T47D (cell line): ENCODE results near the gene CDC16.
"Not testable (repeated sequence)": the region's sequence is repeated elsewhere in the genome, so short reads cannot be mapped to it uniquely, and the experiment has no call there.

ENCODE experiments used
- DNase-seq, 2 experiments: peaks; one replicate each; pipeline versions ENCODE4 v3.0.0 to v3.0.0-alpha.2; 2011 to 2012; ENCODE audit warnings: low read depth in 1 of 2, low spot score in 1 of 2
- JUND ChIP-seq: IDR thresholded peaks from 2 replicates; pipeline ENCODE4 v1.6.1; 2012; ENCODE audit warnings: low read depth
- in situ Hi-C: cut with HindIII; loops from 2 replicates; pipeline ENCODE4 v1.10.0; 2016; ENCODE audit warnings: low sequenced_read_pairs, low pct_unique_long_range_greater_than_20kb

Gene CDC16

GRCh38 chr13:114230575-114230974 lies 4.1 kb upstream of the CDC16 start:
- in situ Hi-C loops = no loop called here
- DNase-seq = no peak
- no peak for TF ChIP-seq JUND

- in situ Hi-C loops = no loop called here
- no peak for TF ChIP-seq JUND
These were observed 2.8 kb upstream of the CDC16 start for GRCh38 chr13:114231886-114232285.

DNA sequence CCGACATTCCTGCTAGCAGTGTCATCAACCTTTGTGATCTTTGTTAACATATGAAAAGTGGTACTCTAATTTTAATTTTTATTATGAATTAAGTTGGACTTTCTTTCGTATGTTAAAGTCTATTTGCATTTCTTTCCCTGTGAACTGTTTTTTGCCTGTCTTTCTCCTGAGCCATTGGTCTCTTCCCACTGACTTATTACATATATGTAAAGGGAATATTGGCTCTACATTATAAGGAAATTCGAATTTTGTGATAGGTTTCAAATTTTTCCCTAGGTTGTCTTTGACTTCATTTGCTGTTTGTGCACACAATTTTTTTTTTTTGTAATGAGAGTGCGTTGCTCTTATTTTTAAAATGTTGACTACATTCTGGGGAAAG lies 442 bp upstream of the CDC16 start:
- DNase-seq = no peak
- in situ Hi-C loops = no loop called here
- TF ChIP-seq JUND = no peak

More at GRCh38 chr13:114231886-114232285, 2.8 kb upstream of the CDC16 start:
- no peak for DNase-seq

- no peak for TF ChIP-seq JUND
- in situ Hi-C loops = no loop called here
- no peak for DNase-seq
These were observed 1.0 kb downstream of the CDC16 start for GRCh38 chr13:114235697-114236096.

GRCh38 chr13:114236227-114236626 lies 1.5 kb downstream of the CDC16 start:
- in situ Hi-C loops = no loop called here
- TF ChIP-seq JUND = no peak
- no peak for DNase-seq

DNA sequence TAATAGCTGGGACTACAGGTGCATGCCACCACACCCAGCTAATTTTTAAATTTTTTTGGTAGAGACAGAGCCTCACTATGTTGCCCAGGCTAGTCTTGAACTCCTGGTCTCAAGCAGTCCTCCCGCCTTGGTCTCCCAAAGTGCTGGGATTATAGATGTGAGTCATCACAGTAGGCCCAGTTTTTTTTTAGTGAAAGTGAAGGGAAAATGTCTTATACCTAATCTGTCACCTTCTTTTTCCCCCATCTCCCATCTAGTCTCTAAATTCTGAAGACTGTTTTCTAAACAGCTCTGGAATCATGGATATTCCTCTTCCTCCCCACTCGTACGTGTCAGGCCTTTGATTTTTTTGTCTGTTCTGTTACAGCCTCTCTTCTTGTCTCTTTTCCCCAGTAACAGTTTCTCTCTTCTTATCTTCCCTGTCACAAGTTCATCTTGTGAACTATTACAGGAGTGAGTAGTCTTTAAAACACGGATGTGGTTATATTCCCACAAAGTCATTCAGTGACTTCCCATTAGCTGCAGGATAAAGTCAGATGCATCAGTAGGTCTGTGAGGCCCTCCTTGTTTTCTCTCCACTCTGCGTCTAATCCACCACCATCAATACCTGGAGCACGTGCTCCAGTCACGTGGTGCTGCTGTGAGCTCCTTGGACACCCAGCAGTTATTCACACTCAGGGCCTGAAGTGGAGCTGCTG lies 2.9 kb downstream of the CDC16 start:
- in situ Hi-C loops = no loop called here
- DNase-seq = no peak
- no peak for TF ChIP-seq JUND

GRCh38 chr13:114241918-114242317 lies 7.2 kb downstream of the CDC16 start:
- no peak for TF ChIP-seq JUND
- in situ Hi-C loops = no loop called here
- no peak for DNase-seq

DNA sequence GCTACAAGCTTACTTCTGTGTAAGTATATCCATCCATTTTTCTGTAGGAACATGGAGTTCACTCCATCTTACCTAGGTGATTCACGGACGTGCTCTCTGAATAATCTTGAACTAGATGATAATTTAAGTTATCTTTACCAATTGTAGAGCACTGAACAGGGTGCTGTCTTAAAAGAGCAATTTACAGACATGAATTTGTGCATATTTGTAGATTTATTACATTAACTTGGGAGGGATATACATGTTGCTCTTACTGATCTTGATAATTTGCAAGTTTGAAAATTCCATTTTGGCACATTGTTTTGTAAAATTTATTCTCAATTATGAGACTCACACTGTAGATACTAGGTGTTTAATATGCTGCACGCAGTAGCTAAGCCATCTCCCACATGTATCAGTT lies 9.3 kb downstream of the CDC16 start:
- TF ChIP-seq JUND = no peak
- DNase-seq = no peak
- in situ Hi-C loops = no loop called here

GRCh38 chr13:114244637-114245036 lies 9.9 kb downstream of the CDC16 start:
- in situ Hi-C loops = no loop called here
- no peak for DNase-seq
- TF ChIP-seq JUND = no peak

- DNase-seq = no peak
- in situ Hi-C loops = no loop called here
- no peak for TF ChIP-seq JUND
These were observed 13.3 kb downstream of the CDC16 start for GRCh38 chr13:114248011-114248410.

GRCh38 chr13:114249077-114249476 lies 14.4 kb downstream of the CDC16 start:
- TF ChIP-seq JUND = no peak
- in situ Hi-C loops = no loop called here
- no peak for DNase-seq

DNA sequence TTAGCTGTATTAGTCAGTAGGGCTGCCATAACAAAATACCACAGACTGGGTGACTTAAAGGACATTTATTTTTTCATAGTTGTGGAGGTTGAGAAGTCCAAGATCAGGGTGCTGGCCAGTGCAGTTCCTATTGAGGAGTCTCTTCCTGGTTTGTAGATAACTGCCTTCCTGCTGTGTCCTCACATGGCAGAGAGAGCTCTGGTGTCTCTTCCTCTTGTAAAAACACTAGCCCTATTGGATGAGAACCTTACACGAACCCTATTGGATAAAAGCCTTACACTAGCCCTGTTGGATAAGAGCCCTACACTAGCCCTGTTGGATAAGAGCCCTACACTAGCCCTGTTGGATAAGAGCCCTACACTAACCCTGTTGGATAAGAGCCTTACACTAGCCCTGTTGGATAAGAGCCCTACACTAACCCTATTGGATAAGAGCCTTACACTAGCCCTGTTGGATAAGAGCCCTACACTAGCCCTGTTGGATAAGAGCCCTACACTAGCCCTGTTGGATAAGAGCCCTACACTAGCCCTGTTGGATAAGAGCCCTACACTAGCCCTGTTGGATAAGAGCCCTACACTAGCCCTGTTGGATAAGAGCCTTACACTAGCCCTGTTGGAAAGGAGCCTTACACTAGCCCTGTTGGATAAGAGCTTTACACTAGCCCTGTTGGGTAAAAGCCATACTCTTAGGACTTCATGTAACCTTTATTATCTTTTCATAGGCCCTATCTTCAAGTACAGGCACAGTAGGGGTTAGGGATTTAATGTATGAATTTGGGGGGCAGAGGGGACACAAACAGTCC lies 17.1 kb downstream of the CDC16 start:
- in situ Hi-C loops, DNase-seq: not testable (repeated sequence)

DNA sequence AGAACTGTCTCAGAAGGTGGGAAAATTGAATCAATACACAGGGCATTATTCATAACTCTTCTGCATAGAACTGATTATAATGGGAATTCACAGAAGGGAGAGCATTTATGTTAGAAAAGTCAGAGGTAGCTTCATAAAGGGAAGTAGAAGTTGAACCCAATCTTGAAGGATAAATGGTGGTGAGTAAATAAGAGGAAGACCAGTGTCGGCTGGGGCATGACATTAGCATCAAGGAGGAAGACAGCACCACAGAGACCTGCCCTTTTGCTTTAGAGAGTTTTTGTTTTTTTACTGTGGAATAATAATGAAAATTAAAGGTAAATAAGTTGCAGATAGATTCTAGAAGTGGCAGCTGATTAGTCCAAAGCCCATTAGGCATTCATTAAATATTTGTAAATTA lies 21.9 kb downstream of the CDC16 start:
- in situ Hi-C loops = no loop called here
- no peak for TF ChIP-seq JUND
- DNase-seq = no peak
